Measurements from ENCODE around the gene CYSLTR2.

DNA sequence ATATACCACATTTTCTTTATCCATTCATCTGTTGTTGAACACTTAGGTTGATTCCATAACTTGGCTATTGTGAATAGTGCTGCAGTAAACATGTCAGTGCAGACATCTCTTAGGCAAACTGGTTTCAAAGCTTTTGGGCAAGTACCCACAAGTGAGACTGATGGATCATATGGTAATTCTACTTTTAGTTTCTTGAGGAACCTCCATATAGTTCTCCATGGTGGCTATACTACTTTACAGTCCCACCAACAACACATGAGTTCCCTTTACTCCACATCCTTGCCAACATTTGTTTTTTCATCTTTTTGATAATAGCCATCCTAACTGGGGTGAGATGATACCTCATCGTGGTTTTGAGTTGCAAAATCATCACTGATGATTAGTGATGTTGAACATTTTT is 8.5 kb downstream of the CYSLTR2 start:
- TF ChIP-seq NFIC (IDR thresholded peaks at IDR 0.05) (no peak), EP300 (IDR thresholded peaks at IDR 0.05; ENCODE audit: borderline replicate concordance) (no peak), TEAD4 (IDR thresholded peaks at IDR 0.05) (no peak), YY1 (IDR thresholded peaks at IDR 0.05; ENCODE audit: low read depth) (no peak), ZBTB7A (IDR thresholded peaks at IDR 0.05; ENCODE audit: low read depth) (no peak)
- TF ChIP-seq, protein P1, sequence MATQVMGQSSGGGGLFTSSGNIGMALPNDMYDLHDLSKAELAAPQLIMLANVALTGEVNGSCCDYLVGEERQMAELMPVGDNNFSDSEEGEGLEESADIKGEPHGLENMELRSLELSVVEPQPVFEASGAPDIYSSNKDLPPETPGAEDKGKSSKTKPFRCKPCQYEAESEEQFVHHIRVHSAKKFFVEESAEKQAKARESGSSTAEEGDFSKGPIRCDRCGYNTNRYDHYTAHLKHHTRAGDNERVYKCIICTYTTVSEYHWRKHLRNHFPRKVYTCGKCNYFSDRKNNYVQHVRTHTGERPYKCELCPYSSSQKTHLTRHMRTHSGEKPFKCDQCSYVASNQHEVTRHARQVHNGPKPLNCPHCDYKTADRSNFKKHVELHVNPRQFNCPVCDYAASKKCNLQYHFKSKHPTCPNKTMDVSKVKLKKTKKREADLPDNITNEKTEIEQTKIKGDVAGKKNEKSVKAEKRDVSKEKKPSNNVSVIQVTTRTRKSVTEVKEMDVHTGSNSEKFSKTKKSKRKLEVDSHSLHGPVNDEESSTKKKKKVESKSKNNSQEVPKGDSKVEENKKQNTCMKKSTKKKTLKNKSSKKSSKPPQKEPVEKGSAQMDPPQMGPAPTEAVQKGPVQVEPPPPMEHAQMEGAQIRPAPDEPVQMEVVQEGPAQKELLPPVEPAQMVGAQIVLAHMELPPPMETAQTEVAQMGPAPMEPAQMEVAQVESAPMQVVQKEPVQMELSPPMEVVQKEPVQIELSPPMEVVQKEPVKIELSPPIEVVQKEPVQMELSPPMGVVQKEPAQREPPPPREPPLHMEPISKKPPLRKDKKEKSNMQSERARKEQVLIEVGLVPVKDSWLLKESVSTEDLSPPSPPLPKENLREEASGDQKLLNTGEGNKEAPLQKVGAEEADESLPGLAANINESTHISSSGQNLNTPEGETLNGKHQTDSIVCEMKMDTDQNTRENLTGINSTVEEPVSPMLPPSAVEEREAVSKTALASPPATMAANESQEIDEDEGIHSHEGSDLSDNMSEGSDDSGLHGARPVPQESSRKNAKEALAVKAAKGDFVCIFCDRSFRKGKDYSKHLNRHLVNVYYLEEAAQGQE (IDR thresholded peaks at IDR 0.05; ENCODE audit: low read depth), result no peak
